NCI-H69 (cell line): ENCODE measurements around the gene SLC37A1.
"Not testable (repeated sequence)": the region's sequence is repeated elsewhere in the genome, so short reads cannot be mapped to it uniquely, and the experiment has no call there.

ENCODE experiments used
- DNase-seq: peaks from one replicate; lab custom pipeline; 2025; lab: John Stamatoyannopoulos, UW

The SLC37A1 gene

GRCh38 chr21:42513151-42513984, at the start of gene SLC37A1:
TSS of gene SLC37A1 (plus strand) at chr21:42513852. CDS start at chr21:42518455, 4,603 bp downstream.
- DNase-seq, result peak; percentile 67

GRCh38 chr21:42463861-42464515, 49.7 kb upstream of the SLC37A1 start:
- peak; percentile 23 for DNase-seq

- DNase-seq, result no peak
Observed at GRCh38 chr21:42465008-42465802, 48.4 kb upstream of the SLC37A1 start.

- no peak for DNase-seq
Observed at GRCh38 chr21:42465803-42466127, 47.9 kb upstream of the SLC37A1 start.

- DNase-seq, result no peak
Observed at GRCh38 chr21:42466700-42467099, 47.0 kb upstream of the SLC37A1 start.

GRCh38 chr21:42467140-42467983, 46.3 kb upstream of the SLC37A1 start:
- peak; percentile 49 for DNase-seq

- no peak for DNase-seq
Observed at GRCh38 chr21:42468491-42469131, 45.0 kb upstream of the SLC37A1 start.

- no peak for DNase-seq
Observed at GRCh38 chr21:42469272-42469671, 44.4 kb upstream of the SLC37A1 start.

GRCh38 chr21:42469726-42470125, 43.9 kb upstream of the SLC37A1 start:
- not testable (repeated sequence) for DNase-seq

GRCh38 chr21:42471206-42471605, 42.4 kb upstream of the SLC37A1 start:
- no peak for DNase-seq

- no peak for DNase-seq
Observed at GRCh38 chr21:42471716-42472330, 41.8 kb upstream of the SLC37A1 start.

GRCh38 chr21:42472521-42472920, 41.1 kb upstream of the SLC37A1 start:
- no peak for DNase-seq

GRCh38 chr21:42473498-42474042, 40.1 kb upstream of the SLC37A1 start:
- no peak for DNase-seq

GRCh38 chr21:42474043-42474831, 39.4 kb upstream of the SLC37A1 start:
- DNase-seq, result peak; percentile 90

- DNase-seq, result no peak
Observed at GRCh38 chr21:42475036-42475435, 38.6 kb upstream of the SLC37A1 start.

GRCh38 chr21:42475526-42476387, 37.9 kb upstream of the SLC37A1 start:
- no peak for DNase-seq

GRCh38 chr21:42476388-42477331, 37.0 kb upstream of the SLC37A1 start:
- DNase-seq, result no peak

GRCh38 chr21:42478504-42478903, 35.1 kb upstream of the SLC37A1 start:
- DNase-seq, result no peak
